GM18907 (cell line): ENCODE results near the gene DDX50.
"Not testable (repeated sequence)": the region's sequence is repeated elsewhere in the genome, so short reads cannot be mapped to it uniquely, and the experiment has no call there.

Experiments
- ATAC-seq: cut with Tn5 transposase; IDR thresholded peaks from one replicate; pipeline ENCODE4 v1.9.1; 2021; ENCODE audit warnings: mild to moderate bottlenecking, moderate library complexity; ENCODE audit not compliant: unreplicated experiment

The DDX50 gene

DNA sequence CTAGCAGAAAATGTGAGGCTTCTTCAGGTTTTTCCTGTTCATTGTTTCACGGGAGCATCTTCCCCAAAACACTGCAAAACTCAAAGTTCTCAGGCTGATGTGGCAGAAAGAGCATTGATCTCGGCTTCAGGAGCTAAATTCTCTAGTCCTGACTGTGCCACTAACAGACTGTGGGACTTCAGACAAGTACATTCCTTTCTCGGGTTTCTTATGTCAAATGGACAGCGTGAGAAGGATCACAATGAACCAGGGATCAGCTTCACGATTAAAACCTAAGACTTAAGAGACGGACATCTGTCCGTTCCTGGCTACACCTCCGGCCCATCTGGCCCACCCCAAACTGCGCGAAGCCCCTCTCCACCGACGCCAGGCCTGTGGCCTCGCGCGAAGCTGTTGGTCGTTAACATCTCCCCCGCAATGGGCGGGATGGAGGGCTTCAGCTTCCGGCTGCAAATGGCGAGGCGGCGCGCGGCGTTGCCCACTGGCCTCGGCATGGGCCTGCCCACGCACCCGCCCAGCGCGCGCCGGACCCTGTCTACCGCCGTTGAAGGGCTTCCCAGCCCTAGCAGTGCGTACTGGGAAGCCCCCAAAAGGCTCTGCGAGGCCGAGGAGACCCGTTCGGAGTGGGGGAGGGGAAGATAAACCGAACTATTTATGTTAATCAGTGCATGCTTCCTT lies 549 bp upstream of the DDX50 start:
- ATAC-seq, result peak; percentile 48

GRCh38 chr10:68902382-68902781 lies 1.3 kb downstream of the DDX50 start:
- ATAC-seq, result no peak

- ATAC-seq, result no peak
Measured at GRCh38 chr10:68924593-68924992, 23.5 kb downstream of the DDX50 start.

DNA sequence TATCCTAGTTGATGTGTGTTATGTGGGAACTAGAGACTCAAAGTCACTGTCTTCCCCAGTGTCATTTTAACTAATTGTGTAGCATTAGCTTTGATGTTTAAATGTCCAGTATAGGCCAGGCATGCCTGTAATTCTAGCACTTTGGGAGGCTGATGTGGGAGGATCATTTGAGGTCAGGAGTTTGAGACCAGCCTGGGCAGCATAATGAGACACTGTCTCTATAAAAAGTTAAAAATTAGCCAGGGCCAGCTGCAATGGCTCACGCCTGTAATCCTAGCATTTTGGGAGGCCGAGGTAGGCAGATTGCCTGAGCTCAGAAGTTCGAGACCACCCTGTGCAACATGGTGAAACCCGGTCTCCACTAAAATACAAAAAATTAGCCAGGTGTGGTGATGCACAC lies 24.4 kb downstream of the DDX50 start:
- no peak for ATAC-seq

- not testable (repeated sequence) for ATAC-seq
Measured at GRCh38 chr10:68929157-68929556, 28.0 kb downstream of the DDX50 start.

GRCh38 chr10:68929888-68930287 lies 28.8 kb downstream of the DDX50 start:
- ATAC-seq, result not testable (repeated sequence)

- not testable (repeated sequence) for ATAC-seq
Measured at GRCh38 chr10:68932860-68933259, 31.7 kb downstream of the DDX50 start.

- ATAC-seq, result no peak
Measured at GRCh38 chr10:68934994-68935393, 33.9 kb downstream of the DDX50 start.

DNA sequence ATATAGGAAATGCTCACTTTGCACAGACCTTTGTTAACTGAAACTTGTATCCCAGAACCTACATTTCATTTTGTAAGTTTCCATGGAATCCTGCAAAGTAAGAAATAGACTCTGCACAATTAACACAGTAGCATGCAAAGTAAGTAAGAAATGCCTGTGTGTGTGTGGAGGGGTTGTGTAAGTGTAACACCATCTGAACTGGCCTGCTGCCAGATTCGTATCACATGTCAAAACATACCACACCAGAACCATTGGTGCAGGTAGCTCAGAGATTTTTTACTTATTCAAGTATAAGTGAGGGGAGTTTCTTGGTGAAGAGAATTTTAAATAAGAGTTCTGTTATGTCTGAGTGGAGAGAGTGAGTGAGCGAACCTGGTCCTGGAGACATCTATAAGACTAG lies 37.0 kb downstream of the DDX50 start:
- no peak for ATAC-seq

DNA sequence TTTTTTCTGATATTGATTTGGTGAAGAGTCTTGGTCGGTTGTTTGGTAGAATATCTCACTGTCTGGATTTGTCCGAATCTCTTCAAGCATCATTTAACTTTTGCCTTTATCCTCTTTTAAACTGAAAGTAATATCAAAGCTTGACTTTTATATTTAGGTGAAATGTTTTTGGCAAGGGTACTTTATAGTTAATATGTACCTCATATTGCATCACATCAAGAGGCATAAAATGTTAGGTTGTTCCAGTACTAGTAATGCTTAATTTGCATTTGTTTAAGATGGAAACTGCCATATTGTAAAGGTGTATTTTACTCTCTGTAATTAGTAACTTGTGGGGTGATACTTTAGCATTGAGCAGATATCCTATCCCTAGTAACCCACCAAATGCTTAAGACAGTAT lies 37.8 kb downstream of the DDX50 start:
- ATAC-seq, result no peak

DNA sequence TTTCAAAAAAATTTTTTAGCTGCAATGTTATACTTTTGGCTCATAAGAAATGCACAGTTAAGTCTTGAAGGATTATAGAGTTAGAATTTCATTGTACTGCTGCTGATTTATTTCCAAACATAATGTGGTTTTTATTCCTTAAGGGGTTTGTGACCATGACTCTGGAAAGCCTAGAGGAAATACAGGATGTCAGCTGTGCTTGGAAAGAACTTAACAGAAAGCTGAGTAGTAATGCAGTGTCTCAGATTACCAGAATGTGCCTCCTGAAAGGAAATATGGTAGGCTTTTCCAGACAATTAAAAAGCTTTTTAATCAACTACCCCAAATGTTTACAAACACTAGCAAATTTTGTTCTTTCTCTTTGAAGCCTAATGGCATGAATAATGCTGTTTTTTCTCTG lies 39.8 kb downstream of the DDX50 start:
- not testable (repeated sequence) for ATAC-seq

DNA sequence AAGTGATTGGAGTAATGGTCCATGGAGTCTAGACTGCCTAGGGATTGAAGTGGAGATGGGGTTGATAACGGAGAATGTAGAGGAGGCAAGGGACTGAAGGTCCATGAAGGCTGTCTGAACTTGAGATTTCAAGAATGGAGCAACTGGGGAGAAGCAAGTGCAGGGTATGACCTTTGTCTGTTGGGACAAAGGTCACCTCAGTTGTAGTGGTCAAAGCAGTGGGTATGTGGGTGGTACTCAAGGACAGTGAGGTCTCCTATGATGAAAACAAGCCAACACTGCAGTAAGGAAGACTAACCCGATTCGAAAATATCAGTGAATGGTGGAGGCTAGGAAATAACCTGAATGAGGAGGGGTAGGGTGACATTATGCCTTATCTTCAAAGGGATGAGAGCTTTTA lies 49.5 kb downstream of the DDX50 start:
- no peak for ATAC-seq

DNA sequence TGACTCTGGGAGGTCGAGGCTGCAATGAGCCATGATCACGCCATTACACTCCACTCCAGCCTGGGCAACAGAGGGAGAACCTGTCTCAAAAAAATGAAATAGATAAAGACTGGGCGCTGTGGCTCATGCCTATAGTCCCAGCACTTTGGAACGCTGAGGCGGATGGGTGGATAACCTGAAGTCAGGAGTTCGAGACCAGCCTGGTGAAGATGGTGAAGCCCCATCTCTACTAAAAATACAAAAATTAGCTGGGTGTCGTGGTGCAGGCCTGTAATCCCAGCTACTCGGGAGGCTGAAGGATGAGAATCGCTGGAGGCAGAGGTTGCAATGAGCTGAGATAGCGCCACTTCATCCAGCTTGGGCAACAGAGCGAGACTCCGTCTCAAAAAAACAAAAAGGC lies 53.8 kb downstream of the DDX50 start:
- no peak for ATAC-seq

DNA sequence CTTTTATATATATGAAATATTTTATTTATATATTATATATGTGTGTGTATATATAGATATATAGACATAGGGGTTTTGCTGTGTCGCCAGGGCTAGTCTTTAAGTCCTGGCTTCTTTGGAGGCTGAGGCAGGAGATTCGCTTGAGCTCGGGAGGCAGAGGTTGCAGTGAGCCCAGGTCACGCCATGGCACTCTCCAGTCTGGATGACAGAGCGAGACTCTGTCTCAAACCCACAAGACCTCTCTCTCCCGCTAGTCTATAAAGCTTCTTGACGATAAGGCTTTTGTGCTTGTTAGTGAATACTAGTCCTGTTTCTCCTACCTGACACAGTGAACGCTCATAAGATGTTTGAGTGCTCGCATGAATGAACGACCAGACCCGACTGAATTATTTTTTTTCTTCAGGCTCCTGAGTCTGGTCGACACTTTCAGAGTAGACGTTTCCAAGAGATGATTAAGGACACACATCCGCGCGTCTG lies 54.3 kb downstream of the DDX50 start:
- ATAC-seq, result peak; percentile 16

- ATAC-seq, result peak; percentile 88
Measured at GRCh38 chr10:68955832-68956532, 54.9 kb downstream of the DDX50 start, which contains the start of gene DDX21. TSS of gene DDX21 (plus strand) at chr10:68956170. CDS start at chr10:68956226, 56 bp downstream.

- ATAC-seq, result no peak
Measured at GRCh38 chr10:68957284-68957615, 56.1 kb downstream of the DDX50 start.

GRCh38 chr10:68957654-68958053 lies 56.5 kb downstream of the DDX50 start:
- ATAC-seq, result no peak

DNA sequence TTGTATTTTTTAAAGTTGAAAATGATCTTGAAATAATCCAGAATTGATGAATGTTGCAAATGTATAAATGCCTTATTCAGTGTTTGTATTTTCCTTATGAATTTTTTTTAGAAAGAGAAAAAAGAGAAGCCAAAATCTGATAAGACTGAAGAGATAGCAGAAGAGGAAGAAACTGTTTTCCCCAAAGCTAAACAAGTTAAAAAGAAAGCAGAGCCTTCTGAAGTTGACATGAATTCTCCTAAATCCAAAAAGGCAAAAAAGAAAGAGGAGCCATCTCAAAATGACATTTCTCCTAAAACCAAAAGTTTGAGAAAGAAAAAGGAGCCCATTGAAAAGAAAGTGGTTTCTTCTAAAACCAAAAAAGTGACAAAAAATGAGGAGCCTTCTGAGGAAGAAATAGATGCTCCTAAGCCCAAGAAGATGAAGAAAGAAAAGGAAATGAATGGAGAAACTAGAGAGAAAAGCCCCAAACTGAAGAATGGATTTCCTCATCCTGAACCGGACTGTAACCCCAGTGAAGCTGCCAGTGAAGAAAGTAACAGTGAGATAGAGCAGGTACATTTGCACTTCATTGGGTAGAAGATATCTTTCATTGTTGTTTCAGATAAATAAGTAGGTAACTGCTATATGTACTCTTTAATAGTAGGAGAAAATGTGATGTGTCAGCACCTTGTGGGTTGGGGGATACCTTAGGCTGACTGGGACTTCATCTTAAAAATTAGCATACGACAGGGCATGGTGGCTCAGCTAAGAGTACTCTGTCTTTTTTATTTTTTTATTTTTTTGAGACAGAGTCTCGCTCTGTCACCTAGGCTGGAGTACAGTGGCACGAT lies 58.8 kb downstream of the DDX50 start:
- no peak for ATAC-seq

DNA sequence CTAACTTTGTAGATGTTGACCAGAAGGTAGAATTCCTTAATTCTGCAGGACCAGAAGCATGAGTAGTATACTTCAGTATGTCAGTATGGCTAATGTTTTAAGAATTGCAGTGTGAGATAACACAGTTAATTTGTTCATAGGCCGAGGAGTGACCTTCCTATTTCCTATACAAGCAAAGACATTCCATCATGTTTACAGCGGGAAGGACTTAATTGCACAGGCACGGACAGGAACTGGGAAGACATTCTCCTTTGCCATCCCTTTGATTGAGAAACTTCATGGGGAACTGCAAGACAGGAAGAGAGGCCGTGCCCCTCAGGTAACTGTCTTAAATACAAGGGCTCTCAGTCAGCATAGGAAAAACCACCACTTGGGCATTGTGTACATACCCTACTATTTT lies 62.0 kb downstream of the DDX50 start:
- ATAC-seq, result no peak

DNA sequence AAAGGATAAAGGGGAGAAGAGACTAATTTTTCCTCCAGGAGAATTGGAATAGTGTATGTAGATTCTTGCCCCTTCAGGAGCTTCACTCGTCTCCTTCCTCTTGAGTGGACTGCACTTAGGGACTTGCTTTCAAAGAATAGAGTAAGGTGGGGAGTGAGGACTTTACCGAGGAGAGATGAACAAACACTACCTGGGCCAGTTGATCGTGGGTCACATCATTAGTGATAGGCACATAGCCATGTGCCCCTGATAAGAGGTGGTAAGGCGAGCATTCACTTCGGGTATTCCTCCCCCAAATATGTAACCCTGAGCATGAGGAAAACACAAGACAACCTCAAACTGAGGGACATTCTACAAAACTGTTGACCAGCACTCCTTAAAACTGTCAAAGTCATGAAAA lies 72.9 kb downstream of the DDX50 start:
- ATAC-seq, result no peak

GRCh38 chr10:68975936-68976473 lies 74.9 kb downstream of the DDX50 start:
- not testable (repeated sequence) for ATAC-seq
